SU-DHL-6 (cell line): ENCODE measurements around the gene EIF4A2.
"Not testable (repeated sequence)": the region's sequence is repeated elsewhere in the genome, so short reads cannot be mapped to it uniquely, and the experiment has no call there.

Experiments used
- H2AFZ ChIP-seq: fragments of 200-600 bp; sonication (generic); 2 replicates; pipeline ENCODE4 v1.6.1; 2014; ENCODE audit warnings: low read depth, mild to moderate bottlenecking, moderate library complexity, mixed read lengths, antibody characterized with exemption, low read length; ENCODE audit not compliant: severe bottlenecking
- H3F3A ChIP-seq: fragments of 200-600 bp; shearing (Covaris generic); 2 replicates; pipeline ENCODE4 v1.6.0; 2016; ENCODE audit warnings: antibody characterized with exemption, mild to moderate bottlenecking; ENCODE audit not compliant: insufficient read depth
- H3K27ac ChIP-seq: fragments of 200-600 bp; sonication (generic); 2 replicates; pipeline ENCODE4 v1.5.1; 2016; ENCODE audit warnings: low read depth, mild to moderate bottlenecking, low read length, moderate library complexity, mixed read lengths
- H3K27me3 ChIP-seq: fragments of 200-600 bp; sonication (generic), shearing (Covaris generic); 2 replicates; pipeline ENCODE4 v1.6.0; 2014; ENCODE audit warnings: mild to moderate bottlenecking, low read length
- H3K36me3 ChIP-seq: fragments of 200-600 bp; sonication (generic); 2 replicates; pipeline ENCODE4 v1.6.1; 2014; ENCODE audit warnings: mild to moderate bottlenecking, low read length, mixed read lengths
- H3K4me2 ChIP-seq: fragments of 300-600, 200-600 bp; shearing (Covaris generic), sonication (generic); 2 replicates; pipeline ENCODE4 v1.6.0; 2014; ENCODE audit warnings: low read length, low read depth, mild to moderate bottlenecking; ENCODE audit not compliant: poor library complexity, severe bottlenecking
- H3K4me3 ChIP-seq: fragments of 200-600 bp; sonication (generic); 2 replicates; pipeline ENCODE4 v1.5.1; 2014; ENCODE audit warnings: antibody characterized with exemption, low read length, mild to moderate bottlenecking, mixed read lengths; ENCODE audit not compliant: insufficient read depth, poor library complexity, severe bottlenecking
- H3K79me2 ChIP-seq: fragments of 200-600 bp; sonication (generic); 2 replicates; pipeline ENCODE4 v1.6.1; 2014; ENCODE audit warnings: mild to moderate bottlenecking, low read length, moderate library complexity; ENCODE audit not compliant: insufficient read depth
- H3K9ac ChIP-seq: fragments of 200-600 bp; sonication (generic); 2 replicates; pipeline ENCODE4 v1.7.0; 2014; ENCODE audit warnings: mild to moderate bottlenecking, low read length
- H3K9me2 ChIP-seq: fragments of 200-600 bp; sonication (generic); replicated peaks from 2 replicates; pipeline ENCODE4 v1.6.1; 2014; ENCODE audit warnings: low read length; ENCODE audit not compliant: insufficient read depth
- H3K9me3 ChIP-seq: fragments of 200-600 bp; sonication (generic); 2 replicates; pipeline ENCODE4 v1.6.1; 2014; ENCODE audit warnings: low read length, mixed read lengths; ENCODE audit not compliant: insufficient read depth
- H4K20me1 ChIP-seq: fragments of 200-600 bp; sonication (generic); 2 replicates; pipeline ENCODE4 v1.6.1; 2014; ENCODE audit warnings: low read depth, mild to moderate bottlenecking, antibody characterized with exemption, low read length, moderate library complexity, mixed read lengths
- EZH2phosphoT487 ChIP-seq: fragments of 200-600 bp; sonication (generic), shearing (Covaris generic); conservative IDR thresholded peaks from 2 replicates; pipeline ENCODE4 v1.6.1; 2018; ENCODE audit warnings: mild to moderate bottlenecking, antibody characterized with exemption, low read length, moderate library complexity, mixed read lengths
- TF ChIP-seq, protein P1 (sequence below): fragments of 200-600 bp; sonication (generic); IDR thresholded peaks from one replicate; pipeline ENCODE4 v1.5.1; 2017; ENCODE audit warnings: antibody characterized with exemption, mild to moderate bottlenecking, low read length, moderate library complexity; ENCODE audit not compliant: insufficient read depth, poor library complexity, severe bottlenecking

EIF4A2 gene

GRCh38 chr3:186802701-186803100 is 19.3 kb downstream of the EIF4A2 start:
- H3K79me2 ChIP-seq: peaks cover 35% of the 10 kb centered on the region
- peaks cover 45% of the 10 kb centered on the region for H3K36me3 ChIP-seq
- H4K20me1 ChIP-seq: 0 out of 2 replicates have a peak, but pooled peaks cover 5% of the 10 kb centered on the region
- H3K9ac ChIP-seq: no peak overlapping the region
- no peaks in the 10 kb centered on the region for H3K9me3 ChIP-seq
- no peak overlapping the region for H3K4me3 ChIP-seq
- no peak for TF ChIP-seq EZH2phosphoT487
- TF ChIP-seq, protein P1, sequence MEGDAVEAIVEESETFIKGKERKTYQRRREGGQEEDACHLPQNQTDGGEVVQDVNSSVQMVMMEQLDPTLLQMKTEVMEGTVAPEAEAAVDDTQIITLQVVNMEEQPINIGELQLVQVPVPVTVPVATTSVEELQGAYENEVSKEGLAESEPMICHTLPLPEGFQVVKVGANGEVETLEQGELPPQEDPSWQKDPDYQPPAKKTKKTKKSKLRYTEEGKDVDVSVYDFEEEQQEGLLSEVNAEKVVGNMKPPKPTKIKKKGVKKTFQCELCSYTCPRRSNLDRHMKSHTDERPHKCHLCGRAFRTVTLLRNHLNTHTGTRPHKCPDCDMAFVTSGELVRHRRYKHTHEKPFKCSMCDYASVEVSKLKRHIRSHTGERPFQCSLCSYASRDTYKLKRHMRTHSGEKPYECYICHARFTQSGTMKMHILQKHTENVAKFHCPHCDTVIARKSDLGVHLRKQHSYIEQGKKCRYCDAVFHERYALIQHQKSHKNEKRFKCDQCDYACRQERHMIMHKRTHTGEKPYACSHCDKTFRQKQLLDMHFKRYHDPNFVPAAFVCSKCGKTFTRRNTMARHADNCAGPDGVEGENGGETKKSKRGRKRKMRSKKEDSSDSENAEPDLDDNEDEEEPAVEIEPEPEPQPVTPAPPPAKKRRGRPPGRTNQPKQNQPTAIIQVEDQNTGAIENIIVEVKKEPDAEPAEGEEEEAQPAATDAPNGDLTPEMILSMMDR: no peak
- peaks cover 9% of the 10 kb centered on the region; the same call in 1 of the 2 replicates for H3F3A ChIP-seq
- no peak overlapping the region for H2AFZ ChIP-seq
- H3K27ac ChIP-seq: no peak overlapping the region
- no peaks in the 10 kb centered on the region for H3K27me3 ChIP-seq
- no peaks in the 10 kb centered on the region for H3K9me2 ChIP-seq
- no peak overlapping the region for H3K4me2 ChIP-seq

- not testable (repeated sequence) for H3K9me2 ChIP-seq, H3K27me3 ChIP-seq, H4K20me1 ChIP-seq, H3K9me3 ChIP-seq, H3K4me3 ChIP-seq, H3K9ac ChIP-seq, H3K27ac ChIP-seq, H3K4me2 ChIP-seq, H3F3A ChIP-seq, H2AFZ ChIP-seq
- H3K79me2 ChIP-seq: peaks cover 34% of the 10 kb centered on the region
- peaks cover 37% of the 10 kb centered on the region for H3K36me3 ChIP-seq
Observed at GRCh38 chr3:186803447-186803846, 20.1 kb downstream of the EIF4A2 start.

DNA sequence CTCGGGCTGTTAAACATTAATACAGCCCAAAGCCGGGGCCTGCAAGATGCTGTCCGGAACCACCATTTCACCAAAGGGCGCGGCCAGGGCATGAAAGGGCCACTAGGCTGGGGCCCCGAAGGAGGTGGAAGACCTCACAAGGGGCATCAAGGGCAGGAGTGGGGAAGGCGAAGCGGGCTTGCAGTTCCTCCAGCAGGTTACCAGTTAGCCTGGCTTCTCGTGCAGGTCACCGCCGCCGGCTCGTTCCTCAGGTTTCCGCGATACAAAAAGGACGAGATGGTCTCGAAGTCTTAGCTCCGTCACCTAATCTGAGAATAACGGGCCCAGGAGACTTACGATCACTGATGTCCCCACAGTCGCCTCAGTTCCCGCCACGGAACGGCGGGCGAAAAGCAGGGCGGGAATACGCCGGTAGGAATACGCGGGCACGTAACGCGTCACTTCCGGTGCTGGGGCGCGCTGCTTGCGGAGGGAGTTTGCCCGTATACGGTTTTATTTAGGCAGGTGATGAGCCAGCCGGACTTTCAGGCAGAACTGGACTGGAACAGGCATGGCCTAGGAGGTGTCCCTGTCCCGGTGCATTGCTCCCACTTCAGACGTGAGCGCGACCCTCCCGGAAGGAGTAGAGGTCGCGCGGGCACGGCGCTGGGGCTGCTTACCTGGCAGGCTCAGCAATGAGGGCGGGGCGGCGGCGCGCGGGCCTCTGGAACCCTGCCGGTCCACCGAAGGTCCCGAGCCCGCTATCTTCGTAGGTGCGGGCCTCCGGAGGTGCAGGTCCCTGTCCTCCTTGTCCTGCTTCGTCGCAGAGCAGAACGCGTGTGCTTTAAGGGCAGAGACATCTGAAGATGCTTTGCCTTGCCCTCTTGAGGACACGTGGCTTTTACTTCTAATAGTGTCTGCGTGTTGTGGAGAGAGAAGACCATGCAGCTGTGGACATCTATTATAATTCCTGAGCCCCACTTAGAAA is 23.0 kb downstream of the EIF4A2 start, which contains the start of gene RFC4:
Gene RFC4 (minus strand): TSS at position 394 of the 967 bp plus-strand sequence. CDS start 1,769 bp downstream, outside the sequence.
- Histone ChIP-seq H3K4me3 (peak within 1 kb of the TSS; percentile 76), H3K4me2 (peak within 1 kb of the TSS; percentile 70), H3K9ac (peak within 1 kb of the TSS; percentile 96), H3K27me3 (no peaks in the 10 kb centered on the region), H3K79me2 (peaks cover 21% of the 10 kb centered on the region), H3K36me3 (peaks cover 14% of the 10 kb centered on the region; the same call in 1 of the 2 replicates), H4K20me1 (no peaks in the 10 kb centered on the region), H2AFZ (peak within 1 kb of the TSS; percentile 72), H3F3A (peaks cover 4% of the 10 kb centered on the region; the same call in 1 of the 2 replicates), H3K27ac (peak within 1 kb of the TSS; percentile 77), H3K9me3 (no peaks in the 10 kb centered on the region), H3K9me2 (no peaks in the 10 kb centered on the region)
- TF ChIP-seq, protein P1: no peak
- TF ChIP-seq EZH2phosphoT487: no peak

DNA sequence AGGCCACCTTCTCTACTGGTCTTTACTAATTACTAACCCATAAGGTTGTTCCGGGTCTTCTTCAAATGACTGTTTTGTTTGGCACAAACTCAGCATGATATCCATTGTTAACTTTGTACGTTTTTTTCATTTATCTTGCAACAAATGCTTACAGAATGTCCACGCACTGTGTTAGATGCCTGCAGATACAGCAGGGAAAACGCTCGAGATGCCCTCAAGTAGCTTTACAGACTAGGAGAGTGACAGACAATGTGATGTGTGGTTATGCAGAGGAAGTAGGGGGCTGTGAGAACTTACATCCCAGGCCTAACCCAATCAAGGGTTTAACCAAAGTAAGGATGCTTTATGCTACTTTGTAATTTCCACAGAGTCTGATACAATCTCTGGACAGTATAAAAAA is 23.9 kb downstream of the EIF4A2 start:
- Histone ChIP-seq H3K9ac (peak overlapping the region; percentile 96), H2AFZ (peak overlapping the region; percentile 72), H3K9me3 (no peaks in the 10 kb centered on the region), H3K9me2 (no peaks in the 10 kb centered on the region), H3K27ac (peak overlapping the region; percentile 77), H3K79me2 (peaks cover 21% of the 10 kb centered on the region), H3K4me3 (peak overlapping the region; percentile 76), H3K4me2 (peak overlapping the region; percentile 70), H3F3A (peaks cover 4% of the 10 kb centered on the region; the same call in 1 of the 2 replicates), H4K20me1 (no peaks in the 10 kb centered on the region), H3K27me3 (no peaks in the 10 kb centered on the region), H3K36me3 (peaks cover 12% of the 10 kb centered on the region; the same call in 1 of the 2 replicates)
- TF ChIP-seq, protein P1: no peak
- no peak for TF ChIP-seq EZH2phosphoT487
